NK-92 (cell line): ENCODE data around the gene MYOZ2.
"Not testable (repeated sequence)": the region's sequence is repeated elsewhere in the genome, so short reads cannot be mapped to it uniquely, and the experiment has no call there.

Experiments
- DNase-seq: peaks from one replicate; lab custom pipeline; 2025; ENCODE audit not compliant: unreplicated experiment; lab: John Stamatoyannopoulos, UW

Gene MYOZ2

DNA sequence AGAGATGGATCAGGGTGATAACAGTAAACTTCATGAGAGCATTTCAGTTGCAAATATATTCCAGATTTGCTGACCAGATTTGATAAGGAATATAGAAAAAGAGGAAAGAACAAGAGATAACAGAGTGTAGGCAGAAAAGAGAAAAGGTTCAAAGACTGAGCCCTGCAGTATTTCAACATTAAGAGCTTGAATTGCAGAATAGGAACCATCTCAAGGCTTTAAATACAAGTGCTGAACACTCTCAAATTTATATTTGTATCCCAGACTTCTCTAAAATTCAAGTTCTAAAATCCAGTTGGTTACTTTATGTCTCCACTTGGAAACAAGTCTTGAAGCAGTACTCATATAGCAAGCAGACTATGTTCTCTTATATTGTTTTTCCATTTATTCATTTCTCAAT lies 9.7 kb upstream of the MYOZ2 start:
- DNase-seq, result no peak

DNA sequence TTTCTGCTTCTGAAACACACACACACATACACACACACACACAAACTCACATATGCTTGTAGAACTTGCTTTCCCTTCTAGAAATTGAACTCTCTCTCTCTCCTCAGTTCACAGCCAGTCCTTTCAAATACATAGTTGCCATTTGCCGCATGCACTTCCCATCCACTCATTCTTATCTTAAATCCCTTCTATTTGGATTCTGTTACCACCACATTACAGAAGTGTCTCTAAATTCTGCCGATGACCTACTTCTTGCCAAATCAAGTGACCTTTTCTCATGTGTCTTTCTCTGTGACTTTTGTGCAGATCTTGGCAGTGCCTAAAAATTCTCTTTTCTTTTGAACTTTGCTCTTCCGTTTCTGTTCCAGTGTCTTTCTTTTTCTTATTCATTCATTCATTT lies 7.5 kb upstream of the MYOZ2 start:
- DNase-seq, result no peak

DNA sequence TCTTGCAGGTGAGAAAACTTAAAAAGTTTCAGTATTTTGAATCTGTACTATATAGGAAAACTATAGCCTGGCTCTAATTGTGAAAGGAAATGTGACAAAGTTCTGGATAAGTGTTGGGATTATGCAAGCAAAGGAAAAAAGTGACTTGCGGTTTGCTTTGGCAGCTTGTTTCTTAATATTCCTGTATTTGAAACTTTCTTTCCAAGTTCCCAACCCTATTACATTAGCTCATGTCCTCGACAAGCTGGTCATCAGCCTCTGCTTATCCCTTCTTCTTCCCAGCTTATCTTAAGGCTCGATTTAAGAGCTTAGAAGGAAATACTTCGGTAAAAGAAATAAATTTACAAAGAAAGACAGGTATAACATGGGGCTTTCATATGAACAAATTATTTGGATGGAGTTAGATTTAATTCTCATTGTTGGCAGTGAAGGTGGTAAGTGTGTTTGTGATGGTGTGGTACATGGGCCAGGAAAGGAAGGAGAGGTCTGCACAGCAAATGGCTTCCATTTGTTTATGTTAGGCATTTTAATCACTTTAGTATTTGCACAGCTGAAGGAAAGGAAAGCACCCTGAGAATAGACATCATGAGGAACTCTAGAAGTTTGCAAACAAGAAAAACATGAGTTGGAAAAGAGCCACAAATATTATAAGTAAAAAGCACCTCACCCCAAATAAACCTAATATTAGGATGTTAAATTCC lies 5.1 kb upstream of the MYOZ2 start:
- no peak for DNase-seq

DNA sequence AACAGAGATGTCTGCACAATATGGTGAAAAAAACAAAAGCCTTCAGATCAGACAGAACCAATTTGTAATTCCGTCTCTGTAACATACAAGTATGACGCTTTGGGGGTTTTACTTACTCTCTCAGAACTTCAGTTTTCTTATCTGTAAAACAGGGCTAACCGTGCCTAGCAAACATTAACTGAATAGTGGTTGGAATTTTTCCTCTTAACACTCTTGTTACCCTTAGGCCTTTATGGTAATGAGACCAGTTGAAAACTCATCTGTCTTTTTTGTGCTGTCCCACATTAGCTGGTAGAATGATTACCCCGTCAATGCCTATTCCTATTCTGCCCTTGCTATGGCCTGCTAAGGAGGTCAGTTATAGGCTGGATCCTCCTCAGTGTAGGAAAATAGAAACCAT lies 4.5 kb upstream of the MYOZ2 start:
- no peak for DNase-seq

DNA sequence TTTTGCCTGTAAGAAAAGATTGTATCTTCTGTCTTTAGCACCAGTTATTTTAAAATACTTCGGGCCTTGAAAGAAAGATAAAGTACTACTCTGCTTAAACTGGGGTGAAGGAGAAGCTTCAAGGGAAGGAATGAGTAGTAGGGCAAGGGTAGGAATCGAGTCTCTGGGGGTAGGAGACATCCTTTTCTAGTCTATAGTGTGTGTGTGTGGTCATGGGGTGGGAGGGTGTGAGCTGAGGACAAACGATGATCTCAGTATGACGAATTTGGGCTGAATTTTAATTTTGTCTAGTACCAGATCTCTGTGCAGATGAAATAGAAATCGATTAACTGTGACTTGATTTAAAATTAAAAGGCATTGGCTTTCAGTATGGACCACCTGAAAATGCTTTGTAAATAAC lies 3.3 kb upstream of the MYOZ2 start:
- no peak for DNase-seq

DNA sequence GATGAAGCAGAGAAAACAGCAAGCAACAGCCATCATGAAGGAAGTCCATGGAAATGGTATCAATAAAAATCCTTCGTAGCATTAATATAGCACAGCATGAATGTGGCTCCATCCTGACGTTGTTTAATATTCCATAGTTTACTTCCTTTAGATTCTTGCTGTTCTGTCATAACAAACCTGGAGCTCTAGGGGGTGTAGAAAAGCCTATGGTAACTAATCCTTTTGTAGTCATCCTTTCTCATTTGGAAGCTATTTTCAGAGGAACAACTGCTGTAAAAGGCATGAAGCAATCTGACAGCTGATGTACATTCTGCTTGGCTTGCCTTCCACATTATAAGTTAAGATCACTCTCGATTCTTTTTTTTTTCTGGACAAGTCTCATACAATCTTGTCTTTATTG lies 914 bp downstream of the MYOZ2 start:
- no peak for DNase-seq

DNA sequence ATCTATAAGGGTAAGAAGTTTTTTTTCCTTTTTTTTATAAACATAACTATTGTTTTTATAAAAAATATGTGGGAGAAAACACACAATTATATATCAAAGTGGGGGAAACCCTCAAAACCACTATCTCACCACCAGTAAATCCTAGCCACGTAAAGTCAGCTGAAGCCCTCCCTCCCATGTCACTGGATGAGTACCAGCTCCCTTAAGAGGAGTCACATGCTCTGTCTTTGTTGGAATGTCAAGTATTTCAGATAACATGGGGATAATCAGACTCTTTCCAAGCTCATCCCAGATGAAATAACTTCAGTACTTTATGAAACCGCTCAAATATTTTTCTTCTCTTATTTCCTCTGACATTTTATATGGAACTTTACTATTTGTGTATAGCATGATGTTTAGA lies 2.4 kb downstream of the MYOZ2 start:
- no peak for DNase-seq

DNA sequence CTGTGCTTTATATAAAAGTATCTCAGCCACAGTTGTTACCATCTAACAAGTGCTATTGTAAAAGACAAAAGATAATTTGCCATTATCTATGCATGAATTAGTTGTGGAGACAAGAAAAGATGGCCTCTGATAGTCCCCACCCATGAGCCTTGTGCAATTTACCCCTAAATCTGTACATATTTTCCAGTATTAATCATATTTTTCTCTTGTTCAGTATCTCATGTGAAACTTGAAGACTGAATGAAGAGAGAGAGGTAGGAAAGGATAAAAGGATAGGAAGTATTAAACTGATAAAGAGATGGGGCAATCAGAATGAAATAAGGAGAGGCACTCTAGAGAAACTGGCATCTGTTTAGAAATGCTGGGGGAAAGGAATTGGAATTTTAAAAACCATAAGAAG lies 3.7 kb downstream of the MYOZ2 start:
- no peak for DNase-seq

DNA sequence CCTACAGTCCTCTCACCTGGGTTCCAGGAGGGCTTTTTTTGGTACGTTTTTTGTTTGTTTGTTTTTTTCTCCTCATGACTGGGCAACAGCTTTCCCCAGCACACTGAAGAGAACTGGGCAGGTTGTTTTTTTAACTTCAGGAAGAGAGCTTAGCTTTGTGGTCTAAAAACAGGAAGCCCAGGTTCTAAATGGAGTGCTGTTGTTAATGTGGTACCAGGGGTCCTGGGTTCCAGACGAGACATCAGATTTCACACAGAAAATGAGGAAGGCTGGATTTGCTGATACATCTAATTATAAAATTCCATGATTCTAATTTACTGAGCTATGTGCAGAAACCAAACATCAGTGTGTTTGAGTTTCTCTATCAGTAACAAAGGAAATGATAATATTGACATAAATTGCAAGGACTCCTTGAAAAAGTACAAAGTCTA lies 4.2 kb downstream of the MYOZ2 start:
- no peak for DNase-seq

DNA sequence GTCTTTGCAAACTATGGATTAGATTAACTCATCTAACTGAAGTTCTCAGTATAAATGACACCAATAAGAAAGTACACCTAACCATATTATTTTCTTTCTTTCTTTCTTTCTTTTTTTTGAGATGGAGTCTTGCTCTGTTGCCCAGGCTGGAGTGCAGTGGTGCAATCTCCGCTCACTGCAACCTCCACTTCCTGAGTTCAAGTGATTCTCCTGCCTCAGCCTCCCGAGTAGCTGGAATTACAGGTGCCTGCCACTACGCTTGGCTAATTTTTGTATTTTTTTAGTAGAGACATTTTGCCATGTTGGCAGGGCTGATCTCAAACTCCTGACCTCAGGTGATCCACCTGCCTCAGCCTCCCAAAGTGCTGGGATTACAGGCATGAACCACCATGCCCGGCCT lies 5.7 kb downstream of the MYOZ2 start:
- not testable (repeated sequence) for DNase-seq

DNA sequence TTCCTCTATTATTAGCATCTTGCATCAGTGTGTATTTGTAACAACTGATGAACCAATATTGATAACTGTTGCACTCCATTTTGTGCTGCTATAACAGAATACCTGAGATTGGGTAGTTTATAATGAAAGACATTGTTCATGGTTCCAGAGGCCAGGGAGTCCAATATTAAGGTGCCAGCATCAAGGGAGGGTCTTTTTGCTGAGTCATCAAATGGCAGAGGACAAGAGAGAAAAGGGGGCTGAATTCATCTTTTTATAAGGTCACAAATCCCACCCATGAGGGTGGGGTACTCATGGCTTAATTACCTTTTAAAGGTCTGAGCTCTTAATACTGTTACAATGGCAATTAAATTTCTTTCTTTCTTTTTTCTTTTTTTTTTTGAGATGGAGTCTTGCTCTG lies 7.2 kb downstream of the MYOZ2 start:
- no peak for DNase-seq

DNA sequence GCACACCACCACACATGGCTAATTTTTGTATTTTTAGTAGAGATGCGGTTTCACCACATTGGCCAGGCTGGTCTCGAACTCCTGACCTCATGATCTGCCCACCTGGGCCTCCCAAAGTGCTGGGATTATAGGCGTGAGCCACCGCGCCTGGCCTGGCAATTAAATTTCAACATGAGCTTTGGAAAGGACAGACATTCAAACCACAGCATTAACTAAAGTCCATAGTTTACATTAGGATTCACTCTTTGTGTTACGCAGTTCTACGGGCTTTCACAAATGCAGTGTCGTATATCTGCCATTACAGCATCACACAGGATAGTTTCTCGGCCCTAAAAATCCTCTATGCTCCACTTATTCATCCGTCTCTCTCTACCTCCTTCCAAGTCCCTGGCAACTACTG lies 7.7 kb downstream of the MYOZ2 start:
- DNase-seq, result not testable (repeated sequence)

DNA sequence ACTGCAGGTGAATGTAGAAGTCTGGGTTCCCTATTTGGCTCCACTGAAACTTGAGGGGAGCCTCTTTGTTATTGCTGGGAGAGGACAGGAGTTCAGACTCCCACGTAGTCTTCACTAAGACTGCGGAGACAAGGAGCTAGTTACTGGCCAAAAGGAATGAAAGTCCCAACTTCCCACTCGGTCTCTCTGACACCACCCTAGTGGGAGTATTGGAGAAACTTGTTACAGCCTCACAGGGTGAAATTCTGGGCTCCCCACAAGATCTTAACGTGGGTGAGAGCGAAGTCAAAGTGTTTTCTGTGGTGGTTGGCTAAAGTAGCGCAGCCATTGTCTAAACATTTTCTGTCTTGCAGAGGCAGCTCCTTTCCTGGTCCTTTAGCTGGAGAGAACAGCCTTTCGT lies 13.5 kb downstream of the MYOZ2 start:
- DNase-seq, result no peak

DNA sequence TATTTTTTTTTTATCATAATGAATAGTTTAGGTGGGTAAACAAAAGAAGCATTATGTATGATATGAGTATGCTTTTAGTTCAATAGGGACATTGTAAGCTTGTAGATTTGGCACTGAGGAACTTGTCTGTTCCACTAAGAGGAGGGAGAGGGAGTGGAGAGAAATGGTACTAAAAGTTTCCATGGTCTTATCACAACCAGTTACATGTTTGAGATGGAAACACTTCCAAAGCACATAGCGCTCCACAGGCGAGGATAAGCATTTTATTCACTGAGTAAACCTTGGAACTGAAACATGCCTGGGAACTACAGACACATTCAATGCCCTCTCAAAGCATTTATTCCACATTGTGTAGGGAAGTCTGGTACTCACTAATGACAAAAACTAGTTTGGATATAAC lies 15.5 kb downstream of the MYOZ2 start:
- no peak for DNase-seq

DNA sequence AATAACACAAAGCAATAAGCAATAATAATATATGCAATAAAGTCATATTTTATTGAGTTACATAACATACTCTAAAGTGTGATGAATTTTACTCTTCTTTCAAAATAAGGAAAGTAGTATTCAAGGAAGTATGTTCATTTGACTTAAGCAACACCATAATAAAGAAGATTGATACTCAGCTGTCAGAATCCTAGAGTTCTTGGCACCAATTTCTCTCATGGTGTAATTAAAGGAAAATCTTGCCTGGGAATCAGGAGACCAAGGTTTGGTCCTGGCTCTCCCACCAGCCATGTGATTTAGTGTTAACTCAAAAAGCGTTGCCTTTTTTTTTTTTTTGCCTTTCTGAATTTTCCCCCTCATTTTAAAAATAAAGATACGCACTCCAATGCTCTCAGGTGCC lies 17.1 kb downstream of the MYOZ2 start:
- DNase-seq, result no peak

DNA sequence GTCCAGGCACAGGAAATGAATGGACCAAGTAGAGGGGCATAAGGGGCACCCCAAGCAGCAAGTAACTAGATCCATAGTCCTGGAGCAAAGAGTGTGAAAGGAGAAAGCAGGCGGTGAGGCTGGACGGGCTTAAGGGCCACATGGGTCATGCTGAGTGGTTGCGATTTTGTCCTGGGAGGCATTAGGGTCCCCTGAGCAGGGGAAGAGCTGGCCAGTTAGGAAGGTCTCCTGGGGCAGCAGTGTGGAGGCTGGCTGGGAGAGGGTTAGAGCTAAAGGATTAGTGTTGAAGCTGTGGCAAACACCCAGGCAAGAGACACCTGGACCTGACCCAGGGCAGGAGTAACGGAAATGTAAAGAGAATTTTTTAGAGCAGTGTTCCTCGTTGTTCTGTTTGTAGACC lies 26.5 kb downstream of the MYOZ2 start:
- no peak for DNase-seq

DNA sequence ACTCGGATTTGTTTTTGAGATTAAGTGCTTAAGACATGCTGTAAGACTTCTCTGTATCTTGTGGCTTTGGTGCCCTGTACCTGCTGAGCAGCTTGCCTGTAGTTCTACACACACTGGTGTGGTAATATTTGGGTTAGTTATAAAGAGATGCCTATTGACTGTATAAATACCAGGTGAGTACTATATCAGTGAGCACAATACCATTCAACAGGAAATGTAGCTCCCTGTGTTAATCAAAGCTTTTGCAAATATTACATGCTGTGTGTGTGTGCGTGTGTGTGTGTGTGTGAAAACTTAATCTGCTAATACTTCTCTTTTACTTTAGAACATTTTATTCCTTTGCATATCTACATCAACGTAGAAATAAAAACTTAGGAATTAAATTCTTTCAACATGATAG lies 30.1 kb downstream of the MYOZ2 start:
- no peak for DNase-seq

DNA sequence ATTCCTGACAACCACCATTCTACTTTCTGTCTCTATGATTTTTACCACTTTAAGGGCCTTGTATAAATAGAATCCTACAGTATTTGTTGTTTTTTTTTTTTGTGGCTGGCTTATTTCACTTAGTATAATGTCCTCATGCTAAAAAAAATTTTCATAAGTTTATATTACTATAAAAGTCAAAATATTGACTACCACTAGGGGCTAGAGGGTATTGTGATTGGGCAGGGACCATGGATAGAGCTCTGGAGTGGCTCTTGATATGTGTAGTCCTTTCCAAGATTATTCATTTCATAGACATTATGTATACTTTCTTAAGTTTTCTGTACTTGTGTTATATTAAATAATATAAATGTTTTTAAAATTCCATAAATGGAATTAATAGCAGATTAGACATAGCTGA lies 34.6 kb downstream of the MYOZ2 start:
- no peak for DNase-seq

DNA sequence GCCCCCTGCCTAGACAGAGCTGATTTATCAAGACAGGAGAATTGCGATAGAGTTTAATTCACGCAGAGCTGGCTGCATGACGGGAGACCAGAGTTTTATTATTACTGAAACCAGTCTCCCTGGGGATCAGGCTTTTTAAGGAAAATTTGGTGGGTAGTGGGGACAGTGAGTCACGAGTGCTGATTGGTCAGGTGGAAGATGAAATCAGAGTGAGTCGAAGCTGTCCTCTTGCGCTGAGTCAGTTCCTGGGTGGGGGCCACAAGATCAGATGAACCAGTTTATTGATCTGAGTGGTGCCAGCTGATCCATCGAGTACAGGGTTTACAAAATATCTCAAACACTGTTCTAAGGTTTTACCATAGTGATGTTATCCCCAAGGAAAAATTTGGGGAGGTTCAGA lies 36.6 kb downstream of the MYOZ2 start:
- no peak for DNase-seq

DNA sequence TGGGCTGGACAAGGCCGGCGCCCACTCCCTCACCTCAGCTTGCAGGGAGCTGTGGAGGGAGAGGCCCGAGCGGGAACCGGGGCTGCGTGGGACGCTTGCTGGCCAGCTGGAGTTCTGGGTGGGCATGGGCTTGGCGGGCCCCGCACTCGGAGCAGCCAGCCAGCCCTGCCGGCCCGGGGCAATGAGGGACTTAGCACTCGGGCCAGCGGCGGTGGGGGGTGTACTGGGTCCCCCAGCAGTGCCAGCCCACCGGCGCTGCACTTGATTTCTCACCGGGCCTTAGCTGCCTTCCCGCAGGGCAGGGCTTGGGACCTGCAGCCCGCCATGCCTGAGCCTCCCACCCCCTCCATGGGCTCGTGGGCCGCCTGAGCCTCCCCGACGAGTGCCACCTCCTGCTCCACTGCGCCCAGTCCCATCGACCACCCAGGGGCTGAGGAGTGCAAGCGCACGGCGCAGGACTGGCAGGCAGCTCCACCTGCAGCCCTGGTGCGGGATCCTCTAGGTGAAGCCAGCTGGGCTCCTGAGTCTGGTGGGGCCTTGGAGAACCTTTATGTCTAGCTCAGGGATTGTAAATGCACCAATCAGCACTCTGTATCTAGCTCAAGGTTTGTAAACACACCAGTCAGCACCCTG lies 38.2 kb downstream of the MYOZ2 start:
- DNase-seq, result not testable (repeated sequence)

DNA sequence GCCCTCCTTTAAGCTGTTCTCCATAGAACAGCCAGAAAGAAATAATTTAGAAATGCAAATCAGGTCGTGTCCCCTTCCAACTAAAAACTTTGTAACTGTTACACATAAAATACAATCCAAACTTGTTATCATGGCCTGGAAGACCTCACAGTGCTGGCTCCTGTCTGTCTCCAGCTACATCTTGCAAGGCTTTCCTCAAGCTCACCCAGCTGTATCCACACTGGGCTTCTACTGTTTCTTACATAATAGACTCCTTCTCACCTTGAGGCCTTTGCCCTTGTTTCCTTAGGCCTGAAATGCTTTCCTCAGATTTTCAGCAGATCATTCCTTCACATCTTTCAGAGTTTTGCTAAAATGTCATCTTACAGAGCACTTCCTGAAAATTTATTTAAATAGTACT lies 43.4 kb downstream of the MYOZ2 start:
- DNase-seq, result no peak

DNA sequence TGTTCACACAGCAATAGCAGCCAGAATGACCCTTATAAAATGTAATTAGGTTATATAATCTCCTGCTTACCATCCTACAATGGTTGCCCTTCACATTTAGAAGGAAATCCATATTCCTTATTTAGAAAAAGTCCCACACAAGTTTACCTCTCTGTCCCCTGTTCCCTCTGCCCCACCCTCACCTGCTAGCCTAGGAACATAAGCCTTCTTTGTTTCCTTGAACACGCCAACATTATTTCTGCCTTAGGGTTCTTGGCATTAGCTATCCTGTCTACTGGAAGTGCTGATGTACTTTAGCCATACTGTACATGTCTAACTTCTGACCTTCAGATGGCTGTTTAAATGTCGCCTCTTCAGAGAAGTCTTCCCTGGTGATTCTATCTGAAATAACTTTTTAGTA lies 48.5 kb downstream of the MYOZ2 start:
- no peak for DNase-seq

DNA sequence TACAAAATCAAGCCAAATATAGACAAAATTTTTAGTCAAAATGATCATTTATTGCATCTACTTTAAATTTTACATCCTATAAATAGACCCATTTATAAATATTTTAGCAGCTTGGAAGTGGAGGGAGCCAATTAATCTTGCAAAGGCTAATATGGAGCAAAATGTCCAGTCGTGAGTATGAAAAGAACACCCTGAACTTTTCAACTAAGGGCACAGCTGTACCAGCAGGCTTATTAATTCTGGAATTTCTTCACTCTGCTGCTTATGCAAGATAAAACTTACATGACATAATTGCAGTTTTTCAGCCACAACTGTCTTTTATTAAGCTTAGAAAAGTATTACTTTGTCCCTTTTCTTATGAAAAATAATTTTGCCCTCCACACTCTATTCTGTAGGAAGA lies 54.0 kb downstream of the MYOZ2 start:
- DNase-seq, result no peak
